H1 (cell line): ENCODE data around the gene CD48. TPM values are rescaled to one million over a fixed set of nuclear protein-coding genes. Genes with fewer than 3 reads are reported as not detected.

Source experiments
- PHF8 ChIP-seq: fragments of 200-600 bp; sonication (generic); conservative IDR thresholded peaks from 2 replicates; pipeline ENCODE4 v1.7.1; 2012; ENCODE audit warnings: low read depth, mild to moderate bottlenecking, inconsistent platforms, low read length, moderate library complexity
- polyA plus RNA-seq, 7 experiments: library from polyadenylated mRNA; depleted of rRNA in 3 of 7; stranded (reverse) in 5 of 7; unstranded in 2 of 7; fragments of >200 nt in 5 of 7; fragments of 200-250 nt in 2 of 7; gene quantifications; 1 replicate in 5 of 7; 2 replicates in 1 of 7; 4 replicates in 1 of 7; pipeline versions ENCODE4 v1.2.1 to v1.2.3, GENCODE V29; 2011 to 2013; ENCODE audit warnings: missing spikeins in 2 of 7, mixed read lengths in 2 of 7
- total RNA-seq: library from RNA; stranded (reverse); fragmentation: NEBNext Ultra II Directional; extraction: Animal tissue kit (Norgen Biotek cat#: 25700); gene quantifications from 2 replicates; pipeline ENCODE4 v1.2.1, GENCODE V29; 2021
- TF ChIP-seq, protein P1 (sequence below): fragments of 300-600 bp; sonication (generic); IDR thresholded peaks from 2 replicates; pipeline ENCODE4 v1.7.1; 2012; ENCODE audit warnings: low read length, moderate library complexity, mild to moderate bottlenecking, inconsistent platforms; ENCODE audit not compliant: insufficient replicate concordance

The CD48 gene
- total and polyA plus RNA-seq, 2 of the 8 experiments (the other 6 are each of a cell fraction or from before 2014, with no cell fraction given): 0.08 TPM; not detected in 1

DNA sequence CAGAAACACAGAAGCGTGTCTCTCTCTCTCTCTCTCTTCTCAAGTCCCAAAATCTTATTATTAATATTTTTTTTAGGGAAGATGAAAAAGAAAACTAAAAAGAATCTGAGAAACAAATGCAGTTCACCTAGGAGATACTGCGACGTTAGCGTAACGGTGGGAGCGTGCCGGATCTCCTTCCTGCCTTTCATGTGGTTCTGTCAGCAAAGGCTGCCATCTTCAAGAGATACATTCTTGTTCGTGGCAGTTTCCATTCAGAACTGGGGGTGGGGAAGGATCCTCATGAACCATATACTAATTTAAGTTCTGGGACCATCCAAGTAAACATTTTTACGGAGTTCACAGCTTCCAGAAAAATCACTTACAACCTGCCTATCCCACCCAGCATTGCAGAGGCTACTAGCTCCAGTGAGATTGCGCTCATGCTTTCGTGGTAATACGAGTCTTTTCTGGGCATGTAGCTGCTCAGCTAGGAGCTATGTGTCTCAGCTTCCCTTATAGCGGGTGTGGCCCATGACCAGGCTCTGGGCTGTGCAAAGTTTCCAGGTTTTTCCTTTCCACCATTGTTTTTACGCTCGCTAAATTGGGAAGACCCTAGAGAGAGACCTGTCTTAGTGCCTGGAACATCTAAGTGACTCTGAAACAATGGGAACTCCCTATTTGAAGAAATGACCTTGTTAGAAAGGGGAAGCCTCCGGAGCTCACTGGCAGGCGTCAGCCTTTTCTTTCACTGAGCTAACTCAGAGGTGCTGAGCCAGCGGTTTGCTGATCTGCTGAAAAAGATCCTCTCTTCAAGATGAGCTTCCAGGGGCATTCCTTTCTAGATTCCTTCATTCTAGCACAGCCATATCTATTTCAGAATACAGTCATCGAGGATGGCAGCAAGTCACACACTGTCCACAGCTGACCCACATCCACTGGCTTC lies 82.1 kb downstream of the CD48 start (continued):
- TF ChIP-seq, protein P1, sequence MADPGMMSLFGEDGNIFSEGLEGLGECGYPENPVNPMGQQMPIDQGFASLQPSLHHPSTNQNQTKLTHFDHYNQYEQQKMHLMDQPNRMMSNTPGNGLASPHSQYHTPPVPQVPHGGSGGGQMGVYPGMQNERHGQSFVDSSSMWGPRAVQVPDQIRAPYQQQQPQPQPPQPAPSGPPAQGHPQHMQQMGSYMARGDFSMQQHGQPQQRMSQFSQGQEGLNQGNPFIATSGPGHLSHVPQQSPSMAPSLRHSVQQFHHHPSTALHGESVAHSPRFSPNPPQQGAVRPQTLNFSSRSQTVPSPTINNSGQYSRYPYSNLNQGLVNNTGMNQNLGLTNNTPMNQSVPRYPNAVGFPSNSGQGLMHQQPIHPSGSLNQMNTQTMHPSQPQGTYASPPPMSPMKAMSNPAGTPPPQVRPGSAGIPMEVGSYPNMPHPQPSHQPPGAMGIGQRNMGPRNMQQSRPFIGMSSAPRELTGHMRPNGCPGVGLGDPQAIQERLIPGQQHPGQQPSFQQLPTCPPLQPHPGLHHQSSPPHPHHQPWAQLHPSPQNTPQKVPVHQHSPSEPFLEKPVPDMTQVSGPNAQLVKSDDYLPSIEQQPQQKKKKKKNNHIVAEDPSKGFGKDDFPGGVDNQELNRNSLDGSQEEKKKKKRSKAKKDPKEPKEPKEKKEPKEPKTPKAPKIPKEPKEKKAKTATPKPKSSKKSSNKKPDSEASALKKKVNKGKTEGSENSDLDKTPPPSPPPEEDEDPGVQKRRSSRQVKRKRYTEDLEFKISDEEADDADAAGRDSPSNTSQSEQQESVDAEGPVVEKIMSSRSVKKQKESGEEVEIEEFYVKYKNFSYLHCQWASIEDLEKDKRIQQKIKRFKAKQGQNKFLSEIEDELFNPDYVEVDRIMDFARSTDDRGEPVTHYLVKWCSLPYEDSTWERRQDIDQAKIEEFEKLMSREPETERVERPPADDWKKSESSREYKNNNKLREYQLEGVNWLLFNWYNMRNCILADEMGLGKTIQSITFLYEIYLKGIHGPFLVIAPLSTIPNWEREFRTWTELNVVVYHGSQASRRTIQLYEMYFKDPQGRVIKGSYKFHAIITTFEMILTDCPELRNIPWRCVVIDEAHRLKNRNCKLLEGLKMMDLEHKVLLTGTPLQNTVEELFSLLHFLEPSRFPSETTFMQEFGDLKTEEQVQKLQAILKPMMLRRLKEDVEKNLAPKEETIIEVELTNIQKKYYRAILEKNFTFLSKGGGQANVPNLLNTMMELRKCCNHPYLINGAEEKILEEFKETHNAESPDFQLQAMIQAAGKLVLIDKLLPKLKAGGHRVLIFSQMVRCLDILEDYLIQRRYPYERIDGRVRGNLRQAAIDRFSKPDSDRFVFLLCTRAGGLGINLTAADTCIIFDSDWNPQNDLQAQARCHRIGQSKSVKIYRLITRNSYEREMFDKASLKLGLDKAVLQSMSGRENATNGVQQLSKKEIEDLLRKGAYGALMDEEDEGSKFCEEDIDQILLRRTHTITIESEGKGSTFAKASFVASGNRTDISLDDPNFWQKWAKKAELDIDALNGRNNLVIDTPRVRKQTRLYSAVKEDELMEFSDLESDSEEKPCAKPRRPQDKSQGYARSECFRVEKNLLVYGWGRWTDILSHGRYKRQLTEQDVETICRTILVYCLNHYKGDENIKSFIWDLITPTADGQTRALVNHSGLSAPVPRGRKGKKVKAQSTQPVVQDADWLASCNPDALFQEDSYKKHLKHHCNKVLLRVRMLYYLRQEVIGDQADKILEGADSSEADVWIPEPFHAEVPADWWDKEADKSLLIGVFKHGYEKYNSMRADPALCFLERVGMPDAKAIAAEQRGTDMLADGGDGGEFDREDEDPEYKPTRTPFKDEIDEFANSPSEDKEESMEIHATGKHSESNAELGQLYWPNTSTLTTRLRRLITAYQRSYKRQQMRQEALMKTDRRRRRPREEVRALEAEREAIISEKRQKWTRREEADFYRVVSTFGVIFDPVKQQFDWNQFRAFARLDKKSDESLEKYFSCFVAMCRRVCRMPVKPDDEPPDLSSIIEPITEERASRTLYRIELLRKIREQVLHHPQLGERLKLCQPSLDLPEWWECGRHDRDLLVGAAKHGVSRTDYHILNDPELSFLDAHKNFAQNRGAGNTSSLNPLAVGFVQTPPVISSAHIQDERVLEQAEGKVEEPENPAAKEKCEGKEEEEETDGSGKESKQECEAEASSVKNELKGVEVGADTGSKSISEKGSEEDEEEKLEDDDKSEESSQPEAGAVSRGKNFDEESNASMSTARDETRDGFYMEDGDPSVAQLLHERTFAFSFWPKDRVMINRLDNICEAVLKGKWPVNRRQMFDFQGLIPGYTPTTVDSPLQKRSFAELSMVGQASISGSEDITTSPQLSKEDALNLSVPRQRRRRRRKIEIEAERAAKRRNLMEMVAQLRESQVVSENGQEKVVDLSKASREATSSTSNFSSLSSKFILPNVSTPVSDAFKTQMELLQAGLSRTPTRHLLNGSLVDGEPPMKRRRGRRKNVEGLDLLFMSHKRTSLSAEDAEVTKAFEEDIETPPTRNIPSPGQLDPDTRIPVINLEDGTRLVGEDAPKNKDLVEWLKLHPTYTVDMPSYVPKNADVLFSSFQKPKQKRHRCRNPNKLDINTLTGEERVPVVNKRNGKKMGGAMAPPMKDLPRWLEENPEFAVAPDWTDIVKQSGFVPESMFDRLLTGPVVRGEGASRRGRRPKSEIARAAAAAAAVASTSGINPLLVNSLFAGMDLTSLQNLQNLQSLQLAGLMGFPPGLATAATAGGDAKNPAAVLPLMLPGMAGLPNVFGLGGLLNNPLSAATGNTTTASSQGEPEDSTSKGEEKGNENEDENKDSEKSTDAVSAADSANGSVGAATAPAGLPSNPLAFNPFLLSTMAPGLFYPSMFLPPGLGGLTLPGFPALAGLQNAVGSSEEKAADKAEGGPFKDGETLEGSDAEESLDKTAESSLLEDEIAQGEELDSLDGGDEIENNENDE: no peak
- TF ChIP-seq PHF8: no peak
- TF ChIP-seq, all 59 proteins: peak for 1
